Measurements from ENCODE around the gene SNAPC2. TPM values are rescaled to one million over a fixed set of nuclear protein-coding genes. Genes with fewer than 3 reads are reported as not detected.

The SNAPC2 gene
- total RNA-seq, 2 donors from 2014 or later, result 16.4 to 20.9 TPM

DNA sequence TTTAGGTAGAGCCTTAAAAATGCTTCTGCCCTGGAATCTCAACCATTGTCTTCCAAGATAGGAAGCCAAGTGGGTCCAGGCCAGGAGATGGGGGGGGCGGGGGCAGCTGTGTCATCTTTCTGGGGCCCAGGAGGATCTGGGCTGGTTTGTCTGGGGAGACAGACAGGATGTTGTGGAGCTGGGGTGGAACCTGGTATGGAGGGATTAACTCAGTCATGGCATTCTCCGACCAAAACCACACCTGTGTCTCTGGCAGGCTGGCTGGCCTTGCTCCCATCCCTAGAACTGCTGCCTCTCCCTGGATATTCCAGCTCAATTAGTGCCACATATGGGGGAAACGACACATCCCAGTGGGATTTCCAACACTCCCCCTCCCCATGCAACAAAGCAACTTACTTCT lies 19.2 kb upstream of the SNAPC2 start:
- Mint-ChIP-seq H3K27me3 (no peaks in the 10 kb centered on the region), H3K4me3 (no peak overlapping the region), H3K9me3 (no peaks in the 10 kb centered on the region), H3K27ac (no peak overlapping the region), H3K4me1 (peaks cover 7% of the 10 kb centered on the region), H3K36me3 (ENCODE audit: low read depth) (peaks cover 28% of the 10 kb centered on the region)
- ATAC-seq (replicated peaks), result no peak

GRCh38 chr19:7901337-7901736 lies 18.8 kb upstream of the SNAPC2 start:
- H3K4me3 Mint-ChIP-seq, result no peak overlapping the region
- no peaks in the 10 kb centered on the region for H3K9me3 Mint-ChIP-seq
- H3K36me3 Mint-ChIP-seq (ENCODE audit: low read depth), result peaks cover 32% of the 10 kb centered on the region
- no peaks in the 10 kb centered on the region for H3K27me3 Mint-ChIP-seq
- H3K4me1 Mint-ChIP-seq, result peaks cover 7% of the 10 kb centered on the region
- no peak overlapping the region for H3K27ac Mint-ChIP-seq
- no peak for ATAC-seq (replicated peaks)

DNA sequence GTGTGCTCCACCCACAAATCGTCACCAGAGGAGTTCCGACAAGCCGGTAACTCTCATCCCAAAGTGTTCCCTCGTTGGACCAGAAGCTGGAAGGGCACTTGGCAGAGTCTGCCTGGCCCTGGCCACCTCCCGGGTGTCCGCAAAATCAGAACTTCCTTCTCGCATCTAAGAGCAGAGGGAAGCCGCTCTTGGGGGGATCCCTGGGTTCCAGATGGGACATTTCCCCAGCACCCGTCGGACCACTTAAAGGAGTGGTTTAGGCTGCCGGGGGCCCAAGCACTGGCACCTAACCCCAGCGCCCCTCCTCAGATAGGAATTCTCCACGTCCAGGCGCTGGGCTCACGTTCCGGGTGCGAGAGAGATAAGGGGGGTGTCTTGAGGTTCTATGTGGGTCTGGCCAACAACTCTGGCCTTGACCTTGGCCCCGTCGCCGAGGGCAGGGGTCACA lies 17.3 kb upstream of the SNAPC2 start:
- Mint-ChIP-seq H3K4me1 (peaks cover 7% of the 10 kb centered on the region), H3K27me3 (no peaks in the 10 kb centered on the region), H3K36me3 (ENCODE audit: low read depth) (peaks cover 32% of the 10 kb centered on the region), H3K4me3 (peak overlapping the region; percentile 95), H3K27ac (peak overlapping the region; percentile 88), H3K9me3 (no peaks in the 10 kb centered on the region)
- no peak for ATAC-seq (replicated peaks)

- peak; percentile 87 for ATAC-seq (replicated peaks)
- Mint-ChIP-seq H3K9me3 (no peaks in the 10 kb centered on the region), H3K27me3 (no peaks in the 10 kb centered on the region), H3K27ac (peak within 1 kb of the TSS; percentile 91), H3K4me1 (peaks cover 7% of the 10 kb centered on the region), H3K4me3 (peak within 1 kb of the TSS; percentile 95), H3K36me3 (ENCODE audit: low read depth) (peaks cover 32% of the 10 kb centered on the region)
Observed at GRCh38 chr19:7903244-7904073, 16.7 kb upstream of the SNAPC2 start, which contains the start of gene MAP2K7. TSS of gene MAP2K7 (plus strand) at chr19:7903877. CDS start at chr19:7903945, 68 bp downstream.

DNA sequence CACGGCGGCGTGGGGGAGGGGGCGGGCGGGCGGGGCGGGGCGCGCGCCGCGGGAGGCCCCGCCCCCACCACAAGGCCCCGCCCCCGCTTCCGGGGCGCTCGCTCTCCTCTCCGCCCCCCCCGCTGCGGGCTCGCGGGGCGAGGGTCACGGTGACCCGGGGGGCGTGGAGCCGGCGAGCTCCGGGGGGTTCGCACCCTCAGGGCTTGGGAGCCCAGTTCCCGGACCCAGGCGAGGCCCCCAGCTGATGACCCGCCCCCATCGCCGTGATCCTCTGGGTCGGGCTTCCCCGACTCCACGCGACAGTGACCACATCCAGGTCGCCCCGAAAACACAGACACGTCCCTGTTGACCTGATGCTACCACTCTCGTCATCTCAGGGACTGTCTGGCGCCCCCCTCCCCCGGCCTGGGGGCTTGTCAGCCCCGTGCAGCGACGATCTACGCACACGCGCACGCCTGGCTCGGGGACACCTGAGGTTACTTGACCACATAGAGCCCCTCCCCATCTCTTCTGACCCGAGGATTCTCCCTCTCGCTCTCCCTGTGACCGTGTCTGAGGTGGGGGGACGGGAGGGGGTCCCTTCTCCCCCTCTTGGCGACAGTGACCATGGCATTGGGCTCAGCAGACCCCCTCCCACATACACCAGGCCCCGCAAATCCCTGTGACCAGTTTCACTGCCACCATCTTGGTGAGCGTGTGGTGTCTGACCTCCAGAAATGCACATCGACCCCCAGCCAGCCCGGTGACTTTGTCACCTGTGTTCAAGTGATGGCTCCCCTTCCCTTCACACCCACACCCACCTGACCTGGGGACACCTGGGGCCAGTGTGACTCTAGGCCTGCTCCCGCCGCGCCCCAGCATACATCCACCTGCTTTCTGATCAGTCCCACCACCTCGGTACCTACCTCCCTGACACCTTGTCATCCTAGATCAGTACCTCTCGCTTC lies 15.8 kb upstream of the SNAPC2 start:
- peaks cover 7% of the 10 kb centered on the region for H3K4me1 Mint-ChIP-seq
- H3K27ac Mint-ChIP-seq, result peak overlapping the region; percentile 91
- no peaks in the 10 kb centered on the region for H3K9me3 Mint-ChIP-seq
- H3K27me3 Mint-ChIP-seq, result no peaks in the 10 kb centered on the region
- ATAC-seq (replicated peaks), result peak; percentile 58
- peaks cover 32% of the 10 kb centered on the region for H3K36me3 Mint-ChIP-seq (ENCODE audit: low read depth)
- H3K4me3 Mint-ChIP-seq, result peak overlapping the region; percentile 95

DNA sequence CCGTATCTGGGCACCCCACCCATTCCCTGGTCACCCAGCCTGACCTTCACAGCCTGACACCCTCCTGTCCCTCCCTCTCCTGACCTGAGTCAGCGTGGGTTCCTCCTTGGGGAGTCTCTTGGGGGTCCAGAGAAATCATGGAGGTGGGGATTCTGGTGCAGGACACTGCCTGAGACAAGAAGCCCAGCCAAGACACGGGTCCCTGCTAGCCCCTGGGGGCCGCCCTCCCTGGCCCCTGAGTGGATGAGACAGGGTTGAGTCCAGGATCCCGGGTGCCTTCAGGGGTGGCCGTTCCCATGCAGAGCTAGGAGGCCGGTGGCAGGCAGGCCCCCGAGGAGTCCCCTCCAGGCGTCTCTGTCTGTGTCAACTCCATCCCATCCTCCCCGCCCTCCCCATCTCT lies 14.9 kb upstream of the SNAPC2 start:
- no peak for ATAC-seq (replicated peaks)
- H3K27me3 Mint-ChIP-seq, result no peaks in the 10 kb centered on the region

DNA sequence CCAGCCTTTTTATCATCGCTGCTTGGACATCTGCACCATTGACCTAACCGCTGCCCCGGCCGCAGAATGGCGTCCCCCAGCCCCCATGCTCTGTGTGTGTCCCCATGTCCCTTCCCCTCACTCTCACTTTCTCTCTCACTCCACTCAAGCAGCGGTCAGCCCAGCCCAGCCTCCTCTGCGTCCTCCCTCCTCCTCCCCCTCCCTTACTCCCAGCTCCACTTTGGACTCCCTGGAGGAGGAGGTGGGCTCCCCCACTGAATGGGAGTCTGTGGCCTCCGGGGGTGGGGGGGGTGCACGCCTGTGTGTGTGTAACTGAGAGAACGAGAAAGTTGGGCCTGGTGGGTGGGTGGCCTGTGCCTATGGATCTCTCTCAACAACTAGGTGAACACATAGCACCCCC lies 14.3 kb upstream of the SNAPC2 start:
- peaks cover 32% of the 10 kb centered on the region for H3K36me3 Mint-ChIP-seq (ENCODE audit: low read depth)
- H3K4me3 Mint-ChIP-seq, result peak overlapping the region; percentile 95
- H3K4me1 Mint-ChIP-seq, result peaks cover 7% of the 10 kb centered on the region
- ATAC-seq (replicated peaks), result no peak
- H3K27me3 Mint-ChIP-seq, result no peaks in the 10 kb centered on the region
- no peaks in the 10 kb centered on the region for H3K9me3 Mint-ChIP-seq
- peak overlapping the region; percentile 91 for H3K27ac Mint-ChIP-seq

More for the DNA sequence above, 14.9 kb upstream of the SNAPC2 start:
- Mint-ChIP-seq H3K4me1 (peaks cover 7% of the 10 kb centered on the region), H3K36me3 (ENCODE audit: low read depth) (peaks cover 32% of the 10 kb centered on the region), H3K4me3 (peak overlapping the region; percentile 95), H3K27ac (peak overlapping the region; percentile 91), H3K9me3 (no peaks in the 10 kb centered on the region)

- H3K9me3 Mint-ChIP-seq, result no peaks in the 10 kb centered on the region
- no peak for ATAC-seq (replicated peaks)
- no peak overlapping the region for H3K27ac Mint-ChIP-seq
- peaks cover 7% of the 10 kb centered on the region for H3K4me1 Mint-ChIP-seq
- no peaks in the 10 kb centered on the region for H3K27me3 Mint-ChIP-seq
- no peak overlapping the region for H3K4me3 Mint-ChIP-seq
- H3K36me3 Mint-ChIP-seq (ENCODE audit: low read depth), result peaks cover 43% of the 10 kb centered on the region
Observed at GRCh38 chr19:7907122-7907521, 13.0 kb upstream of the SNAPC2 start.

DNA sequence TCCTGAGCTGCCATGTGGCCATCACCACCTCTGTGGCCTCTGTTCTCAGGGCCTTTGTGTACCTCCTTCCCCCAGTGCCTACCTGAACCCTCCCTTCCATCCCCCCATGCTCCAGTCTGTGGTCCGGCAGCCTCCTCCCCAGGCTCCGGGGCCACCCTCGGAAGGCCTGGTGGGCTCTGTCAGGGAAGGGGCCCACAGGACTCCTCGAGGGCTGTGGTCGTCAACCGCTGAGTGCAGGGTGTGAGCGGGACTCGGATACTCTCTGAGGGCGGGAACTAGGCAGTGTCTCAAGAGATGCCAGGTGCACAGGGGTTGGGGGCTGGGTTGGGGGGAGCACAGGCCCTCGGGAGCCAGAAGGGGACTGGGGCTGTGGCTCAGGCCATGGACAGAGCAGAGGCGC lies 12.6 kb upstream of the SNAPC2 start:
- Mint-ChIP-seq H3K4me3 (no peak overlapping the region), H3K27me3 (no peaks in the 10 kb centered on the region), H3K36me3 (ENCODE audit: low read depth) (peaks cover 46% of the 10 kb centered on the region), H3K27ac (no peak overlapping the region), H3K4me1 (peaks cover 7% of the 10 kb centered on the region), H3K9me3 (no peaks in the 10 kb centered on the region)
- no peak for ATAC-seq (replicated peaks)

- Mint-ChIP-seq H3K36me3 (ENCODE audit: low read depth) (peaks cover 49% of the 10 kb centered on the region), H3K9me3 (no peaks in the 10 kb centered on the region), H3K27me3 (no peaks in the 10 kb centered on the region), H3K4me3 (no peak overlapping the region), H3K4me1 (peaks cover 7% of the 10 kb centered on the region), H3K27ac (no peak overlapping the region)
- ATAC-seq (replicated peaks), result no peak
Observed at GRCh38 chr19:7908078-7908699, 11.9 kb upstream of the SNAPC2 start.

DNA sequence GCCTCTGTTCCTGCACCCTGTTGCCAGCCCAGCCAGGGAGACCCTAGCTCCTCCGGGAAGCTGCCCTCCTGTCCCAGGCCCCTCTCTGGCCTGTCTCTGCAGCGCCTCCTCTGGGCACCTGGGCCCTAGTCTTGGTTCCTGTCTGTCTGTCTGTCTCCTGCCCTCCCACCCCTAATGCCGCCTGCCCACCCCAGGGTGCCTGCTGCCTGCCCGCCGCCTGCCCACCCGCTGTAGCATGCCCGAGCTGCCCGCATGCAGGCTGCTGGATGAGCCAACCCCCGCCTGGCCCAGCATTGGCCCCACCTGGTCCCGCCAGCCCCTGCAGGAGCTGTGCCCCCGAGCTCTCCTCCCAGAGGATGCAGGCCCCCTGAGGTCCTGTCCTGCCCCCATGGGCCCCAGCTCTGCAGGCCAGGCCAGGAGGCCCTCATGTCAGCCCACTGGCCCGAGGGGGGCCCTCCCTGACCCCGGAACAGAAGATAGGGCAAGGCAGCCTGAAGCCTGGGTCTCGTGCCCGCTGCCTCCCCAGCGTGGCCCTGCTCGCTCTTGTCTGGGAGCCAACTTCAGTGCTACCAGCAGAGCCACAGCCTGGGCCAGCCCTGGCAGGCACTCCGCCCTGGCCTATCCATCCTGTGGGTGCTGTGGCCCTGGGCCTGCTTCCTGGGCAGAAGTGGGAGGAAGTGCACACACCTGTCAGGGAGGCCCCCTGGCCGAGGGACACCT lies 11.2 kb upstream of the SNAPC2 start:
- H3K27me3 Mint-ChIP-seq, result no peaks in the 10 kb centered on the region
- peaks cover 43% of the 10 kb centered on the region for H3K36me3 Mint-ChIP-seq (ENCODE audit: low read depth)
- H3K9me3 Mint-ChIP-seq, result no peaks in the 10 kb centered on the region
- no peak for ATAC-seq (replicated peaks)
- H3K4me1 Mint-ChIP-seq, result peaks cover 7% of the 10 kb centered on the region
- no peak overlapping the region for H3K27ac Mint-ChIP-seq
- H3K4me3 Mint-ChIP-seq, result no peak overlapping the region

GRCh38 chr19:7909471-7910067 lies 10.6 kb upstream of the SNAPC2 start:
- Mint-ChIP-seq H3K4me3 (no peak overlapping the region), H3K36me3 (ENCODE audit: low read depth) (peaks cover 39% of the 10 kb centered on the region), H3K27me3 (no peaks in the 10 kb centered on the region), H3K9me3 (no peaks in the 10 kb centered on the region), H3K4me1 (peaks cover 6% of the 10 kb centered on the region), H3K27ac (no peak overlapping the region)
- ATAC-seq (replicated peaks), result no peak

GRCh38 chr19:7910321-7911161 lies 9.6 kb upstream of the SNAPC2 start:
- H3K27ac Mint-ChIP-seq, result no peak overlapping the region
- no peaks in the 10 kb centered on the region for H3K9me3 Mint-ChIP-seq
- no peak for ATAC-seq (replicated peaks)
- H3K27me3 Mint-ChIP-seq, result peaks cover 2% of the 10 kb centered on the region
- no peaks in the 10 kb centered on the region for H3K4me1 Mint-ChIP-seq
- peaks cover 29% of the 10 kb centered on the region for H3K36me3 Mint-ChIP-seq (ENCODE audit: low read depth)
- no peak overlapping the region for H3K4me3 Mint-ChIP-seq
